ENCODE data around the gene STON2.

STON2 gene

DNA sequence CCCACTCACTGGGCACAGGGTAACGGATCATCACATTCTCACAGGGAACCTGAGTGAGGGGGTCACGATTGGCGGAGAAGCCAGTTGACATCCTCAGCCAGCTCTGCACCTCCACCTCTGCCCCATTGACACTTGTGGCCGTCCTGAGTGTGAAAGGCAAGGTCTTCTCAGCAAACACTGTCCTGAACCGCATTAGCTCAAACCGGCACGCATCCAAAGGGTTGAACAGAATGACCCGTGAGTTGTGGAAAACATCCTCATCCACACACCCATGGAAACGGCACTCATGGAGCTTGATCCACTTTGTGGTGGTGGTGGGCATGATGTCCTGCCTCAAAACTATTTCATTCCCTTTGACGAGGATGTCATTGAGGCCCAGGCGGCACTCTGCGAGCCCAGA lies 123.0 kb downstream of the STON2 start:
- Histone ChIP-seq H3K27me3 (replicated peaks; ENCODE audit: control insufficient read depth, insufficient read depth, low read length) (no peaks in the 10 kb centered on the region; the same call in 1 of the 2 replicates), H3K4me3 (replicated peaks; ENCODE audit: low read depth, low read length) (no peak overlapping the region), H3K36me3 (ENCODE audit: control insufficient read depth, insufficient read depth, low read length) (no peaks in the 10 kb centered on the region)
- no peak for DNase-seq (ENCODE audit: extremely low read depth, insufficient read length)
- TF ChIP-seq, protein P1, sequence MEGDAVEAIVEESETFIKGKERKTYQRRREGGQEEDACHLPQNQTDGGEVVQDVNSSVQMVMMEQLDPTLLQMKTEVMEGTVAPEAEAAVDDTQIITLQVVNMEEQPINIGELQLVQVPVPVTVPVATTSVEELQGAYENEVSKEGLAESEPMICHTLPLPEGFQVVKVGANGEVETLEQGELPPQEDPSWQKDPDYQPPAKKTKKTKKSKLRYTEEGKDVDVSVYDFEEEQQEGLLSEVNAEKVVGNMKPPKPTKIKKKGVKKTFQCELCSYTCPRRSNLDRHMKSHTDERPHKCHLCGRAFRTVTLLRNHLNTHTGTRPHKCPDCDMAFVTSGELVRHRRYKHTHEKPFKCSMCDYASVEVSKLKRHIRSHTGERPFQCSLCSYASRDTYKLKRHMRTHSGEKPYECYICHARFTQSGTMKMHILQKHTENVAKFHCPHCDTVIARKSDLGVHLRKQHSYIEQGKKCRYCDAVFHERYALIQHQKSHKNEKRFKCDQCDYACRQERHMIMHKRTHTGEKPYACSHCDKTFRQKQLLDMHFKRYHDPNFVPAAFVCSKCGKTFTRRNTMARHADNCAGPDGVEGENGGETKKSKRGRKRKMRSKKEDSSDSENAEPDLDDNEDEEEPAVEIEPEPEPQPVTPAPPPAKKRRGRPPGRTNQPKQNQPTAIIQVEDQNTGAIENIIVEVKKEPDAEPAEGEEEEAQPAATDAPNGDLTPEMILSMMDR (IDR thresholded peaks at IDR 0.05; ENCODE audit: insufficient read depth, low read length, poor library complexity, severe bottlenecking), result no peak

DNA sequence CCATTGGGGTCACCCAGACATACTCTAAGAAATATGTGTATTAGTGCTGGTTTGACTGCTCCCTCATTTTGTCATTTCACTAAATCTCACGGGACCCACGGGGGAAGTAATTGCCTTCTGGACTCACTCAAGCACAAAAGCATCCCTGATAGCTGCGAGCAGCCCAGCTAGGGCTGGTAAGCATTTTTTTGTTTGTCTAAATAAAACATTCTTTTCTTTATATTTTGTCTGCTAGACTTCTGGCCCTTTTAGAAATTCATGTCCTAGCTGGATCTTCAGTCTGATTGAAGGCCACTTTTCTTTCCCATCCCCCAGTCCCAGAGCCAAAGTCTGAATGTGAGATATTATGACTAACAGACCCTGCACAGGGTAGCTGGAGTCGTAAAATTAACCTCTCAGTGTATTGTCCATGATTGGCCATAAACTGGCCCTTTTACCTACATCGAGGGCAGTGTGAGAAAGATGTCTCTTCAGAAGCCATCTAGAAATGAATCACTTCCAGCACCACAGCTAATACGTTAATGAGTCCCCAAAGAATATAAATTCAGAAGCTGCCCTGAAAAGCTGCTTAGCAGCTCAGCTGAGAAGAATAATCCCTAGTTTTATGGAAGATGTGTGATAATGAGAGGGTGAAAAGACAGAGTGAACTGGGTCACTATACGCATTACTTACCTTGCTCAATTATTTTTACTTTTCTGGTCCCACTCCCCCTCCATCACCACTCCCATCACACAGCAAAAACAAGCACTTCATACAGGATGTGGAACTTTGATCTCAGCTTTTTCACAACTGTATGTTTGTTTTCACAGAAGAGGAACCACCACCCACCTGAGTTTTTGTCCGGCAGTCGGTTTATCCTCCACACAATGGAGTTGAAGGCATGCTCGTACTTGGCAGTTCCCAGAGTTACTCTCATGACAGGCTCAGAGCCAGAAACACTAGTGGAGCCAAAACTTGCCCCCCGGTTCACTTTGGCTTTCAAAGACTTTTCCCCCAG lies 123.8 kb downstream of the STON2 start:
- Histone ChIP-seq H3K4me3 (replicated peaks; ENCODE audit: low read depth, low read length) (no peak overlapping the region), H3K27me3 (replicated peaks; ENCODE audit: control insufficient read depth, insufficient read depth, low read length) (no peaks in the 10 kb centered on the region; the same call in 1 of the 2 replicates), H3K36me3 (ENCODE audit: control insufficient read depth, insufficient read depth, low read length) (no peaks in the 10 kb centered on the region)
- TF ChIP-seq, protein P1 (IDR thresholded peaks at IDR 0.05; ENCODE audit: insufficient read depth, low read length, poor library complexity, severe bottlenecking), result no peak
- no peak for DNase-seq (ENCODE audit: extremely low read depth, insufficient read length)

DNA sequence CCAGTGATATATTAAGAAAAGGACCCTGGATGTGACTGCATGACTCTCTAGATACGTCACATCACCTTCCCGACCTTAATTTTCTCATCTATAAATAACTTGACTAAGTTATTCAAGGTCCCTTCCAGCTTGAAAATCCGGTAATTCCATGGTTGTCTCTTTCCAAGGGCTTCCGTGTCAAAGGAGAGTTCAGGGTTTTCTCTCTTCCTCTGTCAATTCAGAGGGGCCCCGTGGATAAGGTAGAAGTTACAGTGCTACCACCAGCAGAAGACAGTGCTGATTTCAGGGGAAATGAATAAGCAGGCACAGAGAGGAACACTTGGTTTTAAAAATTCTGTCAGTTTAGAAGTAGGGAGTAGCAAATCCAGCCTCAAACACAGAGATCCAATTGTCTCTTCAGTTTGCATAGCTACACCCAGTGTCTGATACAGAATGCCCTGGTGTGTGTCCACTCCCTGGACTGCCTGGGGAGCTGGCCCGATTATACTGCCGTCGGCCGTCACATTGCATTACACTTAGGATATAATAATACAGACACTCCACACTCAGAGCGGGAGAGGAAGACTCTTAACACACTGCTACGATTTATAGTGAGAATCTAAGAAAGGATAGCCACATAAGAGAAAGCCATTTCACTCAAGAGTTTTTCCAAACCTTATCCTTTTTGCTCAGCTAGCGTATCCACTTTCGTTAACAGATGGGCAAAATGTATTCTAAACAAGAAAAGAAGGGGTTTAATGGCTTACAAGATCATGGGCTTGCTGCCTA lies 124.6 kb downstream of the STON2 start:
- H3K27me3 ChIP-seq (replicated peaks; ENCODE audit: control insufficient read depth, insufficient read depth, low read length), result no peaks in the 10 kb centered on the region; the same call in 1 of the 2 replicates
- H3K36me3 ChIP-seq (ENCODE audit: control insufficient read depth, insufficient read depth, low read length), result no peaks in the 10 kb centered on the region
- TF ChIP-seq, protein P1 (IDR thresholded peaks at IDR 0.05; ENCODE audit: insufficient read depth, low read length, poor library complexity, severe bottlenecking), result no peak
- no peak overlapping the region for H3K4me3 ChIP-seq (replicated peaks; ENCODE audit: low read depth, low read length)
- no peak for DNase-seq (ENCODE audit: extremely low read depth, insufficient read length)

DNA sequence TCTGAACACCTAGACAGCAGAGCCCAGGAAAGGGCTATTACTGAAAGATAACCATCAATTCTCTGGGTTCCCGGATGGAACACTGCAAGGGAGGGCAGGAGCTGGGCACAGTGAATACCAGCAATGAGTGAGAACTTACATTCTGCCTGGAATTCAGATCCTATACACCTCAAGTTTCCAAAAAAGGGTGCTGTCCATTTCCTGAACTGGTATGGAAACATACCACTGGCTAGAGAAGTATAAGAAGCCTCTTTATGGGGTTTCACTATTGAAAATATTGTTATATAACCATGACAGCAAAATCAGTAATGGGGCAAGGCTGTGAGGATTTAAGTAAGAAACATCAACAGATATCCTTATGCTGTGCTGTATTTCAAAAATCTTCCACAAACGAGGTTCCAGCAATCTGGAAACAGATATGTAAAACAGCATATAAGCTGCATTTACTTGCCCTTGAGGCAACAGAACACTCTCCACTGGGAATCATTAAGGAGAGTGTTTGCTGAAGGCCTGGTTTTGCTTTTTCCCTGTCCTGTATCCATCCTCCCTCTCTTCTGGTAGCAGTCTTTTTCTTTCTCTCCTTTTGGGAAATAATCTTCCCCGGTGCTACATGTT lies 126.1 kb downstream of the STON2 start:
- Histone ChIP-seq H3K36me3 (ENCODE audit: control insufficient read depth, insufficient read depth, low read length) (no peaks in the 10 kb centered on the region), H3K4me3 (replicated peaks; ENCODE audit: low read depth, low read length) (no peak overlapping the region), H3K27me3 (replicated peaks; ENCODE audit: control insufficient read depth, insufficient read depth, low read length) (no peaks in the 10 kb centered on the region; the same call in 1 of the 2 replicates)
- TF ChIP-seq, protein P1 (IDR thresholded peaks at IDR 0.05; ENCODE audit: insufficient read depth, low read length, poor library complexity, severe bottlenecking), result no peak
- no peak for DNase-seq (ENCODE audit: extremely low read depth, insufficient read length)

DNA sequence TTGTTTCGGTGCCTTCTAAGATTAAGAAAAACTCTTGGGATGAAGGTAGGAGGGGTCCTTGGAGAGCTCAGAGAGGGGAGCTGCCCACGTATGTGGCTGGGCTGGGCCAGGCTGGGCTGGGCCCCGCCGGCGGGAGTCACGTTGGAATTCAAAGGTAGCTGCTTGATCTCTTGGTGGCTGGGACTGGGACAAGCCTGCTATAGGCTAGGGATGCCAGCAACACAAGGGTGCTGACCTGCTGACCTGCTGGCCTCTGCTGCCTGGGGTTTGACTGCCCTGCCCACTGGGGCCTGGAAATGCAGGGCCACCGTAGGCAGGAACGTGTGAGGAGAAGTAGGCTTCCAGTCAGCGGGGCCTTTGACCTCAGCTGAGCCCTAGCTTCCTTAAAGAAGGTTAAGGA lies 126.6 kb downstream of the STON2 start:
- TF ChIP-seq, protein P1 (IDR thresholded peaks at IDR 0.05; ENCODE audit: insufficient read depth, low read length, poor library complexity, severe bottlenecking), result no peak
- no peaks in the 10 kb centered on the region for H3K36me3 ChIP-seq (ENCODE audit: control insufficient read depth, insufficient read depth, low read length)
- H3K4me3 ChIP-seq (replicated peaks; ENCODE audit: low read depth, low read length), result no peak overlapping the region
- no peak for DNase-seq (ENCODE audit: extremely low read depth, insufficient read length)
- H3K27me3 ChIP-seq (replicated peaks; ENCODE audit: control insufficient read depth, insufficient read depth, low read length), result no peaks in the 10 kb centered on the region; the same call in 1 of the 2 replicates

Data from GM06990 (cell line).